ENCODE measurements around the gene ANAPC2.

The ANAPC2 gene

DNA sequence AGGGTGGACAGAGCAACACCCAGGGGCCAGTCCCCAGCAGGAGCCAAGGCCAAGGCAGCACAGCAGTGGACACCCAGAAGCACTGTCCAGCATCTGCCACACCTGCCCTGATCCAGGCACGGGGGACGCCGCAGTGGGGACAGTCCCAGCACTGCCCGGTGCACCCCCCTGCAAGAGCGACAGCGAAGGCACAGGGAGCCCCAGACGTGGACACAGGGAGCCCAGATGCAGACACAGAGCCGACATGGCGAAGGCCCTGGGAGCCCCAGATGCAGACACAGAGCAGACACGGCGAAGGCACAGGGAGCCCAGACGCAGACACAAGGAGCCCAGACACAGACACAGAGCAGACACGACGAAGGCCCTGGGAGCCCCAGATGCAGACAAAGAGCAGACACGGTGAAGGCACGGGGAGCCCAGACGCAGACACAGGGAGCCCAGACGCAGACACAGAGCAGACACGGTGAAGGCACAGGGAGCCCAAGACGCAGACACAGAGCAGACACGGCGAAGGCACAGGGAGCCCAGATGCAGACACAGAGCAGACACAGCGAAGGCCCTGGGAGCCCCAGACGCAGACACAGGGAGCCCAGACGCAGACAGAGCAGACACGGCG is 4.3 kb downstream of the ANAPC2 start:
- TF ChIP-seq, protein P1, sequence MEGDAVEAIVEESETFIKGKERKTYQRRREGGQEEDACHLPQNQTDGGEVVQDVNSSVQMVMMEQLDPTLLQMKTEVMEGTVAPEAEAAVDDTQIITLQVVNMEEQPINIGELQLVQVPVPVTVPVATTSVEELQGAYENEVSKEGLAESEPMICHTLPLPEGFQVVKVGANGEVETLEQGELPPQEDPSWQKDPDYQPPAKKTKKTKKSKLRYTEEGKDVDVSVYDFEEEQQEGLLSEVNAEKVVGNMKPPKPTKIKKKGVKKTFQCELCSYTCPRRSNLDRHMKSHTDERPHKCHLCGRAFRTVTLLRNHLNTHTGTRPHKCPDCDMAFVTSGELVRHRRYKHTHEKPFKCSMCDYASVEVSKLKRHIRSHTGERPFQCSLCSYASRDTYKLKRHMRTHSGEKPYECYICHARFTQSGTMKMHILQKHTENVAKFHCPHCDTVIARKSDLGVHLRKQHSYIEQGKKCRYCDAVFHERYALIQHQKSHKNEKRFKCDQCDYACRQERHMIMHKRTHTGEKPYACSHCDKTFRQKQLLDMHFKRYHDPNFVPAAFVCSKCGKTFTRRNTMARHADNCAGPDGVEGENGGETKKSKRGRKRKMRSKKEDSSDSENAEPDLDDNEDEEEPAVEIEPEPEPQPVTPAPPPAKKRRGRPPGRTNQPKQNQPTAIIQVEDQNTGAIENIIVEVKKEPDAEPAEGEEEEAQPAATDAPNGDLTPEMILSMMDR (IDR thresholded peaks at IDR 0.05; ENCODE audit: low read length, missing control alignments), result no peak
- no peak for DNase-seq (ENCODE audit: low read depth)

DNA sequence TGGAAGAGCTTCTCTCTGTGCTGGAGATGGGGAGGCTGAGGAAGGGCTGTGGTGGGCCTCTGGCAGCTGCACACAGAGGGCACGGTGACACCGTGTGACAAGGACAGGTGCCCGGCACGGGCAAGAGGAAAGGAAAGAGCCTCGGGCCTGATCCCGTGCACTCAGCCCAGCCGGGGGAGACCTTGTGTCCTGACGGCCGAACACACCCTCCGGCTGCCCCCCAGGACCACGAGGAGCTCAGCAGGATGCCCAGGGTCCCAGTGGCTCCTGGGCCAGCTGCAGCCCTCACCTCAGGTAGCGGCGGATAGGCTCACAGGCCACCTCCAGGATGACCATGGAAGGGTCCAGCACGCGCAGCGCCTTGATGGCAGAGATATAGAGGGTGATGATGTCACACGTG is 5.5 kb downstream of the ANAPC2 start:
- no peak overlapping the region for H3K4me3 ChIP-seq (replicated peaks; ENCODE audit: low read depth, low read length)
- TF ChIP-seq, protein P1 (IDR thresholded peaks at IDR 0.05; ENCODE audit: low read length, missing control alignments), result no peak
- DNase-seq (ENCODE audit: low read depth), result no peak

More for the DNA sequence above, 4.3 kb downstream of the ANAPC2 start:
- H3K4me3 ChIP-seq (replicated peaks; ENCODE audit: low read depth, low read length), result no peak overlapping the region

DNA sequence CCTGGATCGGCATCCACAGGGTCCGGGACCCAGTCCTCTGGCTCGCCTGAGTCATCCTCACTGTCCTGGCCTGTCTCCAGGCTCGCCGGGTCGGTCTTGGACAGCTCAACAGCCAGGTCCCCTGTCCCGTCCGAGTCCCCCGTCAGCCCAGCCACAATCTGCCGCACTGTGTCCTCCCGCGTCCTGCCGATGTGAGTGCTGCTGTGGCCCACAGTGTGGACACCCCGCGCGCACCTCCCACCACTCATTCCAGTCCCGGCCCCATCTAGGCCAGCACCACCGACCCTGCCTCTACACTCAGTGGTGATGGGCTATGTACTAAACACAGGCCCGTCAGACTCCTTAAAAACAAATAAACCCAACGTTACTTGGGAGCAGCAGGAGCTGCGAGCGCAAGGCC is 6.7 kb downstream of the ANAPC2 start:
- no peak for DNase-seq (ENCODE audit: low read depth)
- TF ChIP-seq, protein P1 (IDR thresholded peaks at IDR 0.05; ENCODE audit: low read length, missing control alignments), result no peak
- H3K4me3 ChIP-seq (replicated peaks; ENCODE audit: low read depth, low read length), result no peak overlapping the region

DNA sequence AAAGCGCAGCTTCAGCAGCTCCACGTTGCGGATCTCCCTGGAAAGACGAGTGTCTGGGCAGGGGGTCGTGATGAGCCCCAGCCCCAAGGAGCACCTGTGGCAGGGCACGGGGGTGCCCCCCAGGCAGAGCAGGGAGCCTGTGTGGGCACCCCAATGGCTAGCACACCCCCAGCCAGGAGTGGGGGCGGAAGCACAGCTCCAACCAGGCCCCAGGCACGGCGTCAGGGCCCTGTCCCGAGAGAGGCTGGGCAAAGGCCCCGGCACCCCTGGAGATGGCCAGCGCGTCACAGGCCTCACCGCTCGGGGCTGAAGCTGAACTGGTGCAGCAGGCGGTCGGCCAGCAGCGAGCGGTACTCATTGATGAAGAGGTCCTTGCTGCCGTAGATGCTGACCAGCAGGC is 7.9 kb downstream of the ANAPC2 start:
- no peak overlapping the region for H3K4me3 ChIP-seq (replicated peaks; ENCODE audit: low read depth, low read length)
- TF ChIP-seq, protein P1 (IDR thresholded peaks at IDR 0.05; ENCODE audit: low read length, missing control alignments), result no peak
- DNase-seq (ENCODE audit: low read depth), result no peak

DNA sequence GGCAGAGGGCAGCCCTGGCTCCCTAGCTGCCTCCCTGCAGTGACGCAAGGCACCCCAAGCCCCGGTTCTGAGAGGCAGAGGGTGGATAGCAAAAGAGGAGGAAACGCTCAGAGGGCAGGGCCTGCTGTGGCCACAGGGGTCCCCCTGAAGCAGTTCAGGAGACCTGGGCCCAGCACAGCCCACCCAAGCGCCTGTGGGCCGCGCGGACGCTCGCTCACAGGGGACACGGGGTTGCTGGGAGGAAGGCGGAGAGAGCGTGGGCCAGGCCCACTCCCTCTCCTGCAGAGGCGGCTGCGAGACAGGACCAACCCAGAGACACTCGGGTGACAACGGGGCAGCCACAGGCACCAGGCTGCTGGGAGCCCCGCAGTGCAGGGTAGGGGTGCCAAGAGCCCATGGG is 8.6 kb downstream of the ANAPC2 start:
- no peak for DNase-seq (ENCODE audit: low read depth)
- H3K4me3 ChIP-seq (replicated peaks; ENCODE audit: low read depth, low read length), result no peak overlapping the region
- TF ChIP-seq, protein P1 (IDR thresholded peaks at IDR 0.05; ENCODE audit: low read length, missing control alignments), result no peak

DNA sequence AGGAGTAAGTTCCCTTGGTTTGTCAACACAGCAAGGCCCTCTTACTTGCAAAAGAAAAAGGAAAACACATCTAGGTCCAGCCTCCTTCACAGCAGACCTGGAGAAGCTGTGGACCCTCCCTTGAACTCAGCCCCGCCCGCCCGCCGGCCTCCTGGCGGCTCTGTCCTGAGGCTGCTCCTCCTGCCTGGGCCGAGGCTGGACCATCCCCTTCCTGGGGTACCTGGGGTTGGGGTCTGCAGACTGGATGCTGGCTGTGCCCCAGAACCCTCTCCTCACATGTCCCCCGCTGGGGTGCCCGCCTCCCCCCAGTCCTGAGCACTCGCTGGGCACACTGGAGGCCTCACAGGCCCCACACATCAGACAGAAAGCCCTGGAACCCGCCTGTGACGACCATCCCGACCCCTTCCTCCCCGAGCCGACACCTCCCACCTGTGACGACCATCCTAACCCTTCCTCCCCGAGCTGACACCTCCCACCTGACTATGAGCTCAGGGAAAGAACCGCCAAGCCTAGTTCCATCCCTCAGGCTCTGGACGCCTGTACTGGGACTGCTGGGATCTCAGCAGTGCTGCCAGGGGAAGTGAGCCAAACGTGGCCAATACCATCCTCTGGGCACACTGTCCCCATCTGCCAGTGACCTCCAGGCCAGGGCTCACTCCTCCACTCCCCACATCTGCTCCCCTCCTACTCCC is 9.3 kb downstream of the ANAPC2 start:
- TF ChIP-seq, protein P1 (IDR thresholded peaks at IDR 0.05; ENCODE audit: low read length, missing control alignments), result no peak
- DNase-seq (ENCODE audit: low read depth), result no peak
- no peak overlapping the region for H3K4me3 ChIP-seq (replicated peaks; ENCODE audit: low read depth, low read length)
